ENCODE data around the gene INTS11.

The INTS11 gene

GRCh38 chr1:1324524-1325287, at the start of gene INTS11, which contains the start of gene CPTP:
TSS of gene INTS11 (minus strand) at chr1:1324660. CDS start at chr1:1324608, 52 bp downstream.
TSS of gene CPTP (plus strand) at chr1:1324802. CDS start at chr1:1326911, 2,109 bp downstream.
- Histone ChIP-seq H3K4me3 (peak within 1 kb of the TSS; percentile 100), H3K27ac (peak within 1 kb of the TSS; percentile 81 to 96)
- TF ChIP-seq, protein P1, sequence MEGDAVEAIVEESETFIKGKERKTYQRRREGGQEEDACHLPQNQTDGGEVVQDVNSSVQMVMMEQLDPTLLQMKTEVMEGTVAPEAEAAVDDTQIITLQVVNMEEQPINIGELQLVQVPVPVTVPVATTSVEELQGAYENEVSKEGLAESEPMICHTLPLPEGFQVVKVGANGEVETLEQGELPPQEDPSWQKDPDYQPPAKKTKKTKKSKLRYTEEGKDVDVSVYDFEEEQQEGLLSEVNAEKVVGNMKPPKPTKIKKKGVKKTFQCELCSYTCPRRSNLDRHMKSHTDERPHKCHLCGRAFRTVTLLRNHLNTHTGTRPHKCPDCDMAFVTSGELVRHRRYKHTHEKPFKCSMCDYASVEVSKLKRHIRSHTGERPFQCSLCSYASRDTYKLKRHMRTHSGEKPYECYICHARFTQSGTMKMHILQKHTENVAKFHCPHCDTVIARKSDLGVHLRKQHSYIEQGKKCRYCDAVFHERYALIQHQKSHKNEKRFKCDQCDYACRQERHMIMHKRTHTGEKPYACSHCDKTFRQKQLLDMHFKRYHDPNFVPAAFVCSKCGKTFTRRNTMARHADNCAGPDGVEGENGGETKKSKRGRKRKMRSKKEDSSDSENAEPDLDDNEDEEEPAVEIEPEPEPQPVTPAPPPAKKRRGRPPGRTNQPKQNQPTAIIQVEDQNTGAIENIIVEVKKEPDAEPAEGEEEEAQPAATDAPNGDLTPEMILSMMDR (IDR thresholded peaks at IDR 0.05), result no peak
- DNase-seq (ENCODE audit: low spot score), result peak; percentile 92

DNA sequence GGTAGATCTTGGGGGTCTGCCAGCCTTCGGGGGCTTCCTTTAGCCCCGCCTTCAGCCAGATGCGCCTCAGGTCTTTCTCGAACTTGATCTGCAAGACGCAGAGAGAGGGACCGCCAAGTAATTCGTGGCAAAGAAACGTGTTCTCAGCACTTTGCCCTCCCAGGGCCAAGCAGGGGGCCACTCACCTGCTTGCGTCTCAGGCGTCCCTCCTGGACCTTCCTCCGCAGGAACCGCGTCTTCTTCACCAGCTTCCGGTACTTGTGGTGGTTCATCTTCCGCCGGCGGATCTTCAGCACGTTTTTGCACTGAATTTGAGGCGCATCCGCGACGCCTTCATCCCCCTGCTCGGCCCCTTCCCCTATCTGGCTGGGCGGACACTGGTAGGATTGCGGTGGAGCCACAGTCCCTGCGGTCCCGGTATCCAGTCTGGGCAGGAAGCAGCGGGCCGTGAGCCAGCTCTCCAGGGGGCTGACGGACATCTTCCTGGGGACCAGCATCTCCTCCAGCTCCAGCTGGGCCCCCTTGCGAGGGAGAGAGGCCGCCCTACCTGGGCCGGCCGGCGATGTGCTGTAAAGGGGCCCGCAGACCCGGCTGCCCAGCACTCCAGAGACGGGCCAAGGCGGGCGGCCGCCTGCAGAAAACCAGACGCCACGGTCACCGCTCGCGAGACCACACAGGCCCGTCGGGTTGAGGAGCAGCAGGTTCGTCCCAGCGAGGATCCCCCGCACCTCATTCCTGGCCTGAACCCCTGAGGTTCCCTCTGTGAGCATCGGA, 49.5 kb upstream of the INTS11 start:
- H3K4me3 ChIP-seq, result peak overlapping the region; percentile 100
- TF ChIP-seq, protein P1 (IDR thresholded peaks at IDR 0.05), result no peak
- no peak for DNase-seq (ENCODE audit: low spot score)
- H3K27ac ChIP-seq, result peak overlapping the region; percentile 85 to 97

DNA sequence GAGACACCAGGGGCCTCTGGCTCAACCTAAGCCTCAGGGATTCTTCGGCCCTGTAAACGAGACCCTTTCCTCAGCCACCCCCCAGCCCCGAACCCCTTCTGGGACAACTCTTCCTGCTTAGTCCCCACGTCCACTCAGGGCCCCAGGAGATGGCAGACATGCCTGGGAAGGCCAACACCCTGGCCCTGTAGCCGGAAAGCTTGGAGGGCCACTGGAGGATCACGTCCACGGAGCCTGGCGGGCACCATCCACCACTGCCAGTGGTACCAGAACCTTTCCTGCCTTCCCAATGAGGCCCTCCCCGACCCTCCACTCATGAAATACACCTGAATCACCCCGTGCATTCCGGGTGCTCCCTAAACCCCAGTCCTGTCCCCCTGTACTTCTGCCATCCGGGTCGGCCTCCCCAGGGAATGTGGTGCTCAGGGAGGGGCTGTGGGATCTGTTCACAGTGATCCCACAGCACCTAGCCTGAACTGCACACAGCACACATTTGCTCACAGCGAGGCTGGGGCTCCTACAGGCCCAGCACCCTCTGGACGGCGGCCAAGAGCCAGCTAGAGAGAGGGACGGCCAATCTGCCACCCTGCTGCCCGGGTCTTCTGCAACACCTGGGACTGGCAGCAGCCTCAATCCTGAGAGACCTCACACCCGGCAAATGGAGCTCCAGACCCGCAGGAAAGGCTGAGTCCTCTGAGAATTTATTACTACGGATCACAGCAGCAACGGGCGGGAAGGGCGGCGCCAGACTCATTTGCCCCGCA, 48.8 kb upstream of the INTS11 start:
- no peak overlapping the region for H3K27ac ChIP-seq
- no peak overlapping the region for H3K4me3 ChIP-seq
- TF ChIP-seq, protein P1 (IDR thresholded peaks at IDR 0.05), result no peak
- no peak for DNase-seq (ENCODE audit: low spot score)

- peak overlapping the region; percentile 36 for H3K4me3 ChIP-seq
- H3K27ac ChIP-seq, result peak overlapping the region in 1 of 2 donors; percentile 33
- TF ChIP-seq, protein P1 (IDR thresholded peaks at IDR 0.05), result peak; percentile 92
- DNase-seq (ENCODE audit: low spot score), result no peak
Observed at GRCh38 chr1:1371746-1372711, 47.6 kb upstream of the INTS11 start.

- H3K27ac ChIP-seq, result no peak overlapping the region
Observed at GRCh38 chr1:1371364-1371745, 46.9 kb upstream of the INTS11 start.

More at GRCh38 chr1:1371364-1371745, 46.9 kb upstream of the INTS11 start:
- H3K4me3 ChIP-seq, result no peak overlapping the region
- TF ChIP-seq, protein P1 (IDR thresholded peaks at IDR 0.05), result no peak
- no peak for DNase-seq (ENCODE audit: low spot score)
